Smooth muscle cell (in vitro differentiated cells): Measurements from ENCODE around the gene NRF1. TPM values are rescaled to one million over a fixed set of nuclear protein-coding genes. Genes with fewer than 3 reads are reported as not detected.
"Not testable (repeated sequence)": the region's sequence is repeated elsewhere in the genome, so short reads cannot be mapped to it uniquely, and the experiment has no call there.

Source experiments
- DNase-seq: peaks from one replicate; lab custom pipeline; 2025; ENCODE audit not compliant: unreplicated experiment; lab: John Stamatoyannopoulos, UW
- H2AFZ ChIP-seq: fragments of 200-600 bp; sonication (generic); 2 replicates; pipeline ENCODE4 v1.6.0; 2016; ENCODE audit warnings: antibody characterized with exemption, low read depth, mild to moderate bottlenecking
- H3F3A ChIP-seq: fragments of 200-600 bp; sonication (generic); 2 replicates; pipeline ENCODE4 v1.6.0; 2017; ENCODE audit warnings: antibody characterized with exemption, low read depth
- H3K27ac ChIP-seq: fragments of 200-600 bp; sonication (generic); 2 replicates; pipeline ENCODE4 v1.5.1; 2016; ENCODE audit warnings: low read depth, mild to moderate bottlenecking
- H3K27me3 ChIP-seq: fragments of 200-600 bp; sonication (generic); 2 replicates; pipeline ENCODE4 v1.6.1; 2016; ENCODE audit warnings: low read depth, mild to moderate bottlenecking
- H3K36me3 ChIP-seq: fragments of 200-600 bp; sonication (generic); 2 replicates; pipeline ENCODE4 v1.5.1; 2016; ENCODE audit warnings: low read depth
- H3K4me1 ChIP-seq: fragments of 200-600 bp; sonication (generic); 2 replicates; pipeline ENCODE4 v1.5.1; 2016; ENCODE audit warnings: low read depth
- H3K4me2 ChIP-seq: fragments of 200-600 bp; sonication (generic); 2 replicates; pipeline ENCODE4 v1.6.0; 2016; ENCODE audit warnings: mild to moderate bottlenecking
- H3K4me3 ChIP-seq: fragments of 200-600 bp; sonication (generic); 2 replicates; pipeline ENCODE4 v1.5.1; 2016; ENCODE audit warnings: mild to moderate bottlenecking
- H3K79me2 ChIP-seq: fragments of 200-600 bp; sonication (generic); 2 replicates; pipeline ENCODE4 v1.6.0; 2016; ENCODE audit warnings: low read depth, mild to moderate bottlenecking
- H3K9ac ChIP-seq: fragments of 200-600 bp; sonication (generic); 2 replicates; pipeline ENCODE4 v1.6.0; 2016; ENCODE audit warnings: low read depth
- H3K9me3 ChIP-seq: fragments of 200-600 bp; sonication (generic); replicated peaks from 2 replicates; pipeline ENCODE4 v1.5.1; 2016; ENCODE audit warnings: low read depth
- H4K20me1 ChIP-seq: fragments of 200-600 bp; sonication (generic); 2 replicates; pipeline ENCODE4 v1.6.0; 2016; ENCODE audit warnings: low read depth
- CTCF ChIP-seq: fragments of 200-600 bp; sonication (generic); IDR thresholded peaks from 2 replicates; pipeline ENCODE4 v1.5.1; 2017; ENCODE audit warnings: borderline replicate concordance, mild to moderate bottlenecking, antibody characterized with exemption; ENCODE audit not compliant: insufficient read depth, poor library complexity, severe bottlenecking
- whole genome bisulfite sequencing: methylation state at CpG from one replicate; pipeline ENCODE4 v1.1.7; 2016; ENCODE audit warnings: low lambda C conversion rate; 5-methylcytosine and 5-hydroxymethylcytosine counted together
- polyA plus RNA-seq: library from polyadenylated mRNA; unstranded; fragments of >200 nt; fragmentation: Nextera tagmentation; extraction: Ambion mirVana; gene quantifications from 2 replicates; pipeline ENCODE4 v1.2.1, GENCODE V29; 2016
- total RNA-seq: library from RNA; depleted of rRNA; stranded (reverse); fragments of >200 nt; gene quantifications from 2 replicates; pipeline ENCODE4 v1.2.3, GENCODE V29; 2014

NRF1 gene
- total and polyA plus RNA-seq, 2 experiments from 2014 or later: 8.9 to 13.4 TPM

GRCh38 chr7:129652914-129653313 lies 41.4 kb downstream of the NRF1 start:
- Histone ChIP-seq H3K27me3 (no peaks in the 10 kb centered on the region), H3K36me3 (peaks cover 2% of the 10 kb centered on the region), H3K9me3 (no peaks in the 10 kb centered on the region), H3F3A (no peaks in the 10 kb centered on the region), H4K20me1 (peaks cover 42% of the 10 kb centered on the region), H3K4me2 (no peak overlapping the region), H3K4me1 (peaks cover 6% of the 10 kb centered on the region), H2AFZ (no peak overlapping the region), H3K79me2 (peaks cover 32% of the 10 kb centered on the region), H3K9ac (no peak overlapping the region), H3K4me3 (no peak overlapping the region), H3K27ac (no peak overlapping the region)
- TF ChIP-seq CTCF: no peak
- 95% methylated on average over 1 of the region's 1 CpG for WGBS
- no peak for DNase-seq

- H3F3A ChIP-seq: no peaks in the 10 kb centered on the region
Observed at GRCh38 chr7:129655811-129656210, 44.3 kb downstream of the NRF1 start.

GRCh38 chr7:129657363-129657762 lies 45.8 kb downstream of the NRF1 start:
- no peak overlapping the region for H2AFZ ChIP-seq
- no peaks in the 10 kb centered on the region for H3K27me3 ChIP-seq
- no peak overlapping the region for H3K4me2 ChIP-seq
- no peak overlapping the region for H3K4me3 ChIP-seq
- H3K9me3 ChIP-seq: no peaks in the 10 kb centered on the region
- H3K36me3 ChIP-seq: peaks cover 24% of the 10 kb centered on the region
- H4K20me1 ChIP-seq: peaks cover 17% of the 10 kb centered on the region
- H3K9ac ChIP-seq: no peak overlapping the region
- peaks cover 10% of the 10 kb centered on the region for H3K79me2 ChIP-seq
- WGBS: 96% methylated on average over 8 of the region's 8 CpGs
- no peak for TF ChIP-seq CTCF
- H3F3A ChIP-seq: no peaks in the 10 kb centered on the region
- H3K27ac ChIP-seq: no peak overlapping the region
- DNase-seq: no peak
- no peaks in the 10 kb centered on the region for H3K4me1 ChIP-seq

More at GRCh38 chr7:129655811-129656210, 44.3 kb downstream of the NRF1 start:
- Histone ChIP-seq H3K9ac (no peak overlapping the region), H3K27me3 (no peaks in the 10 kb centered on the region), H3K4me2 (no peak overlapping the region), H3K27ac (no peak overlapping the region), H3K36me3 (peaks cover 12% of the 10 kb centered on the region), H3K4me1 (peaks cover 2% of the 10 kb centered on the region), H3K4me3 (no peak overlapping the region), H2AFZ (no peak overlapping the region), H3K9me3 (no peaks in the 10 kb centered on the region), H3K79me2 (peaks cover 18% of the 10 kb centered on the region), H4K20me1 (peaks cover 20% of the 10 kb centered on the region)
- over 99% methylated on average over 3 of the region's 3 CpGs for WGBS
- no peak for TF ChIP-seq CTCF
- DNase-seq: no peak

- H3K9ac ChIP-seq, H3F3A ChIP-seq, H3K27me3 ChIP-seq, H2AFZ ChIP-seq, H3K4me2 ChIP-seq, H3K4me3 ChIP-seq, H3K79me2 ChIP-seq, DNase-seq, H3K9me3 ChIP-seq, H3K4me1 ChIP-seq, H4K20me1 ChIP-seq, H3K27ac ChIP-seq: not testable (repeated sequence)
- 64% methylated on average over 2 of the region's 2 CpGs for WGBS
- H3K36me3 ChIP-seq: peaks cover 24% of the 10 kb centered on the region
Observed at GRCh38 chr7:129659907-129660306, 48.4 kb downstream of the NRF1 start.
